GM18511 (cell line): ENCODE data around the gene NODAL.

Source experiments
- ATAC-seq: cut with Tn5 transposase; IDR thresholded peaks from one replicate; pipeline ENCODE4 v1.9.1; 2021; ENCODE audit warnings: mild to moderate bottlenecking, moderate library complexity; ENCODE audit not compliant: unreplicated experiment

Gene NODAL

DNA sequence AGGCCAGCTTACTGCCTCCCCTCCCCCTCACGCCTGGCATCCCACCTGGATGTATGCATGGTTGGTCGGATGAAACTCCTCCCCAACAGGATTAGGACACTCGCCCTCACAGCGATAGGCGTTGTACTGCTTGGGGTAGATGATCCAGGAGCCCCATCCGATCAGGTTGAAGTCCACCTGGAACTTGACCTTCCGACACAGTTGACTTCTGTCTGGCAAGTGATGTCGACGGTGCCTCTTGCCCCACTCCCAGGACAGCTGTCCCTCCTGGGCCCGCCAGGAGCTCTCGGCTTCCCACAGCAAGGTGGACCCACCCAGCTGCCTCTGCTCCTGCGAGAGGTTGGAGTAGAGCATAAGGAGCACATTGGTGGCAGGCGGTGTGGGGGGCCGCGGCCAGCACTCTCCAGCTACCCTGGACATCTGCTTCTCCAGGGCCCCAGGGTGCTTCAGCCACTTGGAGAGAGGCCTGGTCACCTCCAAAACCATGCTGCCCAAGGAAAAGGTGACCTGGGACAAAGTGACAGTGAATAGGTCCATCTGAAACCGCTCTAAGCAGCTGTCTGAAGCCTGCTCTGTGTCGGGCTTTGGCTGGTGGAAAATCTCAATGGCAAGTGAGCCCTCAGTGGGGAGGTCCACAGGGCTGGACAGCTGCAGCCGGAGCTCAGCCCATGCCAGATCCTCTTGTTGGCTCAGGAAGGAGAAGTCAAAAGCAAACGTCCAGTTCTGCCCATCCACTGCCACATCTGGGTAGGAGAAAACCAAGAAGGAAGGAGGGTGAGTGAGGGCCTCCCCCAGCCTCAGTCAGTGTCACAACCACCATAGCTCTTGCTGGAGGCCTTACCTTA, 6.0 kb downstream of the NODAL start:
- no peak for ATAC-seq

DNA sequence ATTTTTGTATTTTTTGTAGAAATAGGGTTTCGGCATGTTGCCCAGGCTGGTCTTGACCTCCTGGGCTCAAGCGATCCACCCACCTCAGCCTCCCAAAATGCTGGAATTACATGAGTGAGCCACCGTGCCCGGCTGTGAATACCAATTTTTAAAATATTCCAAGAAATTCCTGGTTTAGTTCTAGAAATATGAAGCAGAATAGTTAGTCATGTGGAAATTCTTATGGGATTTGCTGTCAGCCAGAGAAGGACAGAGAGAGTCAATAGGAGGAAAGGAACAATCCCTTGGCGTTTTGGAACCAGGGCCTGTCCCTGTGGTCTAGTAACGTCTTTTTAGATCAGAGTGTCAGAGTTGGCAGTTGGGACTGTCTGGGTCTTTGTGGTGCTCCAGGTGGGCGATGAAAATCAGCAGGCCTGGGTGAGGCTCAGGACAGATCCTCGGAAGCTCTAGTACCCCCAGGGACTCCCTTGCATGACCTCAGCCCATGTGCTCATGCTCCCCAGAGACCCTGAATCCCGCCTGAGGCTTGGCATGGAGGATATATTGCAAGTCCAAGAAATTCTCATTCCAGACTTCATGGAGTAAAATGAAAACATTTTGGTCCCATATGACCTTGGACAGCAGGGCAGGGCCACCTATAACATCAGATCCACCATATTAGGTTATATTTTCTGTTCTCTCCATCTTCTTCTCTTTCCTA, 7.8 kb downstream of the NODAL start:
- no peak for ATAC-seq

GRCh38 chr10:70432561-70433263, 8.8 kb downstream of the NODAL start:
- no peak for ATAC-seq

GRCh38 chr10:70432101-70432500, 9.4 kb downstream of the NODAL start:
- ATAC-seq = no peak

GRCh38 chr10:70430493-70431445, 10.7 kb downstream of the NODAL start:
- ATAC-seq = no peak

DNA sequence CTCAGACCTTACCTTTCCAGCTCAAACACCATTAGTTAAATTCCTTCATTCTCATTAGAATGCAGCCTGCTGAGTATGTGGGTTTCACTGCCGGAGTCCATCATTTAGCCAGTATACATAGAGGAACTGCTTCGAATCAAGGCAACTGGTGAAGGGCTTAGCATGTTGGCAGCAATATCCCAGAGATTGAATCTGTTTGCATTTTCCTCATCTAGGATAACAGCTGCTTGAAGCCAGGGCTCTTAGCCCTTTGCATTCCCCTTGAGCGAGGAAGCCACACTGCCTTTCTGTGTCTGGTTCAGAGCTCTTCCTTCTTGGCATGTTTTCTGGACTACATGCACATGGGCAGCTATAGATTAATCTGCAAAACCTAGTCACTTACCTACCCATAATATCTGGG, 14.7 kb downstream of the NODAL start:
- ATAC-seq = no peak

- no peak for ATAC-seq
Observed at GRCh38 chr10:70425096-70425495, 16.4 kb downstream of the NODAL start.

DNA sequence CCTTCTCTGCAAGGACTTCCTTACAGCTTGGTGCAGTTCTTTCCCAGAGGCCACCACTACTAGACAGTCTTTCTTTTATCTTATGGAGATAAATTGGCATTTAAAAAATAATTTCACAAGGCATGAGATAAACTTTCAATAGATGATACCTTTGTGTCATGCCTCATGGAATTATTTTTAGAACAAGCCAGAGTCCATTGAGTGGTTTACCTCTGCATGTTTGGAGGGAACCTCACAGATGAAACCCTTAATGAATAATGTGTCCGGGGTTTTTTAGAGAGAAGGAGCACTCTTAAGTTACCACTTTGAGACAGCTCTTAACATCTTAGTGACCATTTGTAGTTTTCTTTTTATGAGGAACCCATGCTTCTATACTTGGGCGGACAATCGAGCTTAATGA, 17.2 kb downstream of the NODAL start:
- no peak for ATAC-seq

- no peak for ATAC-seq
Observed at GRCh38 chr10:70418713-70419112, 22.8 kb downstream of the NODAL start.

- ATAC-seq = no peak
Observed at GRCh38 chr10:70418229-70418628, 23.3 kb downstream of the NODAL start.

- ATAC-seq = no peak
Observed at GRCh38 chr10:70417568-70417967, 23.9 kb downstream of the NODAL start.

GRCh38 chr10:70412356-70412755, 29.1 kb downstream of the NODAL start:
- no peak for ATAC-seq

DNA sequence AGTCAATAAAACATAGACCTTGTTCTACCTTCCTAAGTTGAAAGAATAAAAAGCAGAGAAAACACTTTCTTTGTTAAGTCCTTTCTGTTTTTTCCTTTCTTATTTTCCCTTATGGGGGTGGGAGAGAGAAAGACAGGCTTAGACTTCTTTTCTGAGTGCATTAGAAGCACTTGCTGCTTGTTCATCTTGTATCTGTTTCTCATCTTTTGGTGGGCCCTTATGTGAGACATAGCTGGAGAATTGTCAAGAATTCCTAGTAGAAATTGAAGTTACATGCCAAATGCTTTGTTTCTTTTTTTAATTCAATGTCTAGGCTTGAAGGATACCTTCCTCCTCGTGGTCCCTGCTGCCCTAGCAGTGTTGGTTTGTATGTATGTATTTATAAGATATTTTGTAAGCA, 30.9 kb downstream of the NODAL start:
- ATAC-seq = no peak

DNA sequence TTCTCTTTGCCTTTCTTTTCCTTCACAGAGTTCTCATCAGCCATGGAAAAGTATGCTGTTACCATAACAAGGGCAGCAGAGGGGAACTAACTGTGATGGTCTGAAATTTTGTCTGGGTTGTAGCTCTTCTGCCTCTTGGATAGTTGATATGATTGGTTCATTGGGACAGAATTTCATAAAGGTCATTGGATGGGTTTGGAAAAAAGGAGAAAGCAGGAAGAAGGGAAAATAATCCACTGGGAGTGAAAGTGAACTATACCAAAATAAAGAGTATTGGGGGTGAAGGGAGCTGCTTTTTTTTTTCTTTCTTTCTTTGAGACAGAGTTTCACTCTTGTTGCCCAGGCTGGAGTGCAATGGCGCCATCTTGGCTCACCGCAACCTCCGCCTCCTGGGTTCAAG, 31.7 kb downstream of the NODAL start:
- ATAC-seq = no peak

- no peak for ATAC-seq
Observed at GRCh38 chr10:70405037-70405824, 36.2 kb downstream of the NODAL start.

DNA sequence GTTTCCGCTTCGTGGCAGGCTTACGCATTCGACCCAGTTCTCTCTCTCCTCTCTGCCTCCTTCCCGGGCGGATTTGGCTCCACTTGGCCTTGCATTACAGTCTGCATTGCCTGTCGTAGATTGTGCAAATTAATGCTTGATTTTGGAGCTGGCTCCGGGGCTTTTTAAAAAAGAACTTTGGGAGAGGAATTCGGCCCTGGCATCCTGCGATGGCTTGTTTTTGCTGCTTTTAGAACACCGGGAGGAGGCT, 36.8 kb downstream of the NODAL start:
- peak; percentile 14 for ATAC-seq

DNA sequence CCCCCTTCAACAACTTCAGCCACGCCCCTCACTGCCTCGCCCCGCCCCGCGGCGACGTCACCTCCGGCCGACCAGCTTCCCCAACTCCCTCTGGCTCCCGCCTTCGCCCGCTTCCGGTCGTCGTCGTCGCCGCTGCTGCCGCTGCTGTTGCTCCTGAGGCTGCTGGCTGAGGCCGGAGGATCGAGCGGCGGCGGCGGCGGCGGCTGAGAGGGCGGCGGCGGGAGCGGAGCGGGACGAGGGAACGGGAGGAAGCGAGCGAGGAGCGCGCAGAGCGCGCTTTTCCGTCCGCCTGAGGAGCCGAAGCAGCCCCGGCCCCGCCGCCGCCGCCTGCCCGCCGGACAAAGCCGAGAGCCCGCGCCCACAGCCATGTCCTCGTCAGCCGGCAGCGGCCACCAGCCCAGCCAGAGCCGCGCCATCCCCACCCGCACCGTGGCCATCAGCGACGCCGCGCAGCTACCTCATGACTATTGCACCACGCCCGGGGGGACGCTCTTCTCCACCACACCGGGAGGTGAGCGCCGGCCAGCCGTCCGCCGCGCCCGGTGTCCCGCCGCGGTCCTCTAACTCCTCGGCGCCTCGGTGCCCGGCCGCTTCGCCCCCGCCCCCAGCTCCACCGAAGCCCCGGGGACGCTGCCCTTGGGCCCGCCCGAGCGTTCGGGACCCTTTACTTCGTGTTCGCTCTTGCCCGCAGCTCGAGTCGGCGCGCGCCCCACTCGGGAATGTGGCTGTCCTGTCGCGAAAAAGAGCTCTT, 37.3 kb downstream of the NODAL start, which contains the start of gene EIF4EBP2:
Gene EIF4EBP2 (plus strand): TSS at position 110 of the 751 bp plus-strand sequence. CDS start 257 bp downstream, at position 367.
- ATAC-seq = peak; percentile 85

- peak; percentile 15 for ATAC-seq
Observed at GRCh38 chr10:70403483-70404035, 37.9 kb downstream of the NODAL start.

DNA sequence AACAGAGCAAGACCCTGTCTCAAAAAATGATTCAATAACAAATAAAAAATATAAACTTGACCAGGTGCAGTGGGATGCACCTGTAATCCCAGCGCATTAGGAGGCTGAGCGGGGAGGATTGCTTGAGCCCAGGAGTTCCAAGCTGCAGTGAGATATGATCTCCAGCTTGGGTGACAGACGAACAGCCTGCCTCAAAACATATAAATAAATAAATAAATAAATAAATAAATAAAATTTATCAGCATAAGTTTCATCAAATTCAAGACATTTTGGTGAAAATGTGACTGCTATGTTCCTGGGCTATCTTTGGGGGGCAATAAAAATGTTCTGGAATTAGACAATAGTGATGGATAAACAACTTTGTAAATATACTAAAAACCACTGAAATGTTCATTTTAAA, 42.3 kb downstream of the NODAL start:
- no peak for ATAC-seq
